H4 (cell line): Measurements from ENCODE around the gene SCFD2. TPM values are rescaled to one million over a fixed set of nuclear protein-coding genes. Genes with fewer than 3 reads are reported as not detected.
"Not testable (repeated sequence)": the region's sequence is repeated elsewhere in the genome, so short reads cannot be mapped to it uniquely, and the experiment has no call there.

Experiments used
- DNase-seq: peaks from one replicate; pipeline ENCODE4 v3.0.0-alpha.2; 2015; ENCODE audit warnings: low spot score
- total RNA-seq: library from RNA; depleted of rRNA; stranded (reverse); fragments of >200 nt; shearing (Covaris generic); gene quantifications from 2 replicates; pipeline ENCODE4 v1.2.3, GENCODE V29; 2014

SCFD2 gene
- total RNA-seq, 1 experiment from 2014 or later: 15.6 TPM

GRCh38 chr4:53013873-53014775, 351.7 kb downstream of the SCFD2 start:
- DNase-seq: no peak

- peak; percentile 22 for DNase-seq
Measured at GRCh38 chr4:53012738-53013137, 353.1 kb downstream of the SCFD2 start.

- DNase-seq: no peak
Measured at GRCh38 chr4:53011259-53011905, 354.5 kb downstream of the SCFD2 start.

- no peak for DNase-seq
Measured at GRCh38 chr4:53010318-53010717, 355.5 kb downstream of the SCFD2 start.

- no peak for DNase-seq
Measured at GRCh38 chr4:53009824-53010223, 356.0 kb downstream of the SCFD2 start.

- DNase-seq: no peak
Measured at GRCh38 chr4:53007024-53007423, 358.8 kb downstream of the SCFD2 start.

GRCh38 chr4:53005808-53006207, 360.1 kb downstream of the SCFD2 start:
- DNase-seq: no peak

GRCh38 chr4:53005149-53005546, 360.7 kb downstream of the SCFD2 start:
- no peak for DNase-seq

GRCh38 chr4:53004497-53005148, 361.2 kb downstream of the SCFD2 start:
- no peak for DNase-seq

- no peak for DNase-seq
Measured at GRCh38 chr4:53003959-53004358, 361.9 kb downstream of the SCFD2 start.

- DNase-seq: no peak
Measured at GRCh38 chr4:53000560-53000959, 365.3 kb downstream of the SCFD2 start.

- DNase-seq: no peak
Measured at GRCh38 chr4:52999626-53000025, 366.2 kb downstream of the SCFD2 start.

GRCh38 chr4:52998413-52998812, 367.4 kb downstream of the SCFD2 start:
- DNase-seq: no peak

- DNase-seq: no peak
Measured at GRCh38 chr4:52997132-52997416, 368.8 kb downstream of the SCFD2 start.

GRCh38 chr4:52996261-52997131, 369.4 kb downstream of the SCFD2 start:
- no peak for DNase-seq

- DNase-seq: no peak
Measured at GRCh38 chr4:52995360-52996030, 370.4 kb downstream of the SCFD2 start.

GRCh38 chr4:52994567-52994966, 371.3 kb downstream of the SCFD2 start:
- DNase-seq: no peak

- no peak for DNase-seq
Measured at GRCh38 chr4:52993771-52994170, 372.1 kb downstream of the SCFD2 start.

- not testable (repeated sequence) for DNase-seq
Measured at GRCh38 chr4:52992551-52992950, 373.3 kb downstream of the SCFD2 start.

GRCh38 chr4:52991472-52991871, 374.4 kb downstream of the SCFD2 start:
- no peak for DNase-seq

GRCh38 chr4:52990706-52991105, 375.2 kb downstream of the SCFD2 start:
- no peak for DNase-seq
